ENCODE data around the gene TMEM212.

DNA sequence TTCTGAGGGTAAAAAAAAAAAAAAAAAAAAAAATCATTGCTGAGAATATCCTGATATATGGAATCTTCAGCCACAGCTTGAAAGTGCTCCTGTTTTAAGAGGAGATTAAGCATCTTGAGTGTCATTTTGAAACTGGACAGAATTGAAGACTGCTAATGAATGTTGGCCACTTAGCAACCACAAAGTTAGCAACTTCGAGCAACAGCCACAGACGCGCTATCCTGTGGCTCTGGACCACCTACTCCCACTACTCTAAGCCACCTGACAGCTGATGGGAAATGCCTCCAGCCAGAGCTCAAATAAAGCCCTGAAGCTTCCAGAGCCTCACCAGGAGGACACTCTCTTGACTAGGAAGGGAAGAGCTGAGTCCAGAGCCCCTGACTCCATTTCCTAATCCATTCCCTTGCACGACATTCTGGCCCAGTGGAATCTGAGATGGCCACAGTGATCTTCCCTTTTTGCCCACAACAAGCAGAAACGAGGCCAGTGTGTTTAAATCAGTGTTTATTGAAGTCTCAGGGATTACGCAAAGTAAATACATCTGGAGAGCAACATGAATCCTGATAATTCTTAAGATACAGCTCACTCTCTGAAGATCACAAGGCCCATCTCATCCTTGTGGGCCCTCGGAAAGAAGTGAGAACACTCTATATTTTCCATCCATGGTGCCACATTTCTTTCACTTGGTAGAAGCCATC lies 58.6 kb downstream of the TMEM212 start:
- TF ChIP-seq ZNF274 (IDR thresholded peaks at IDR 0.05; ENCODE audit: low read depth, low read length) (no peak), YY1 (IDR thresholded peaks at IDR 0.05; ENCODE audit: insufficient read depth, insufficient read length) (no peak), SUZ12 (IDR thresholded peaks at IDR 0.05; ENCODE audit: extremely low read depth, insufficient read depth, insufficient read length) (no peak)
